Thyroid gland (tissue), 4 donors: ENCODE results near the gene ERF.

ENCODE experiments used
- POLR2A ChIP-seq, 2 donors: fragments of 450-650 bp; IDR thresholded peaks; one replicate each; pipeline ENCODE4 v1.6.1; 2017; ENCODE audit warnings: antibody characterized with exemption in 2 of 2, mild to moderate bottlenecking in 2 of 2, moderate library complexity in 1 of 2
- TF ChIP-seq, protein P1 (sequence below), 6 experiments: fragments of 200-600 bp in 3 of 6; fragments of 450-650 bp in 3 of 6; sonication (generic) in 3 of 6; IDR thresholded peaks; one replicate each; pipeline ENCODE4 v1.5.1; 2016 to 2019; ENCODE audit warnings: antibody characterized with exemption in 6 of 6, mild to moderate bottlenecking in 2 of 6, inconsistent platforms in 1 of 6, moderate library complexity in 1 of 6

DNA sequence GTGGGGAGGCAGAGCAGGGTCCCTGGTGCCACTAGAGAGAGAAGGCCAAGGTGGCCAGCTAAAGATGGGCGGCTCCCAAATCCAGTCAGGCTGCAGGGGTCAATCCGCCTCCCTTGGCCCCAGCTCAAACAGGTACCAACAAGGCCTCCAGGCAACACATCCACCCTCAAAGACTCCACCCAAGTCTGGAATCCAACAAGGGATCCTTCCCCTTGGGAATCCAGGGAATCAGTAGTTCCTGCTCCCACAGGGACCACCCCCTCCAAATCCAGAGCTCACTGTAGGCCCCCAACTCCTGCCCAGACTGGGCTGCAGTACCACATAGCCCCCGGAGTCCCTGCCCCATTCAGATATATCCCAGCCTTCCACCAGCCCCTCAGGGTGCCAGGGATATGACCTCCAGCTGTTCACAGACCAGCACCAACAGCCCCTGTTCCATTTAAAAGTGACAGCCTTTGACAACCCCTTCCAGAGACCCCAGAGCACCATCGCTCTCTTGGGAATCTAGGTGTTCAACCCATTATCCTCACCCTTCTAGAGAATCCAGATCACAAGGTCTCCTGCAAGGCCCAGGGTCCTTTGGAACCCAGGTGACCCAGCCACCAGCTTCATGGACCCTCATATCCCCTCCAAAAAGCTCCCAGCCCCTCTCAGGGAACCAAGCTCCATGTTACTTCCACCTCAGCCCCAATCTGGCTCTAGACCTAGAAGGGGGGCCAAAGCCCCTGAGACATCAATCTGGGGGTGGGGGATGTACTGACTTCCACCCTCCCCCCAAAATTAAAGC, 3.2 kb downstream of the ERF start:
- no peak for TF ChIP-seq POLR2A (IDR thresholded peaks at IDR 0.05)
- TF ChIP-seq, protein P1, sequence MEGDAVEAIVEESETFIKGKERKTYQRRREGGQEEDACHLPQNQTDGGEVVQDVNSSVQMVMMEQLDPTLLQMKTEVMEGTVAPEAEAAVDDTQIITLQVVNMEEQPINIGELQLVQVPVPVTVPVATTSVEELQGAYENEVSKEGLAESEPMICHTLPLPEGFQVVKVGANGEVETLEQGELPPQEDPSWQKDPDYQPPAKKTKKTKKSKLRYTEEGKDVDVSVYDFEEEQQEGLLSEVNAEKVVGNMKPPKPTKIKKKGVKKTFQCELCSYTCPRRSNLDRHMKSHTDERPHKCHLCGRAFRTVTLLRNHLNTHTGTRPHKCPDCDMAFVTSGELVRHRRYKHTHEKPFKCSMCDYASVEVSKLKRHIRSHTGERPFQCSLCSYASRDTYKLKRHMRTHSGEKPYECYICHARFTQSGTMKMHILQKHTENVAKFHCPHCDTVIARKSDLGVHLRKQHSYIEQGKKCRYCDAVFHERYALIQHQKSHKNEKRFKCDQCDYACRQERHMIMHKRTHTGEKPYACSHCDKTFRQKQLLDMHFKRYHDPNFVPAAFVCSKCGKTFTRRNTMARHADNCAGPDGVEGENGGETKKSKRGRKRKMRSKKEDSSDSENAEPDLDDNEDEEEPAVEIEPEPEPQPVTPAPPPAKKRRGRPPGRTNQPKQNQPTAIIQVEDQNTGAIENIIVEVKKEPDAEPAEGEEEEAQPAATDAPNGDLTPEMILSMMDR (IDR thresholded peaks at IDR 0.05): no peak
